GM20431 (cell line): ENCODE data around the gene NRP2.

Experiments
- in situ Hi-C: fragments of 300-500 bp; cut with MseI, MboI; formaldehyde crosslinking; loops from one replicate; pipeline ENCODE4 v1.15.0; 2020; ENCODE audit warnings: low sequenced_read_pairs; ENCODE audit not compliant: unreplicated experiment

NRP2 gene

DNA sequence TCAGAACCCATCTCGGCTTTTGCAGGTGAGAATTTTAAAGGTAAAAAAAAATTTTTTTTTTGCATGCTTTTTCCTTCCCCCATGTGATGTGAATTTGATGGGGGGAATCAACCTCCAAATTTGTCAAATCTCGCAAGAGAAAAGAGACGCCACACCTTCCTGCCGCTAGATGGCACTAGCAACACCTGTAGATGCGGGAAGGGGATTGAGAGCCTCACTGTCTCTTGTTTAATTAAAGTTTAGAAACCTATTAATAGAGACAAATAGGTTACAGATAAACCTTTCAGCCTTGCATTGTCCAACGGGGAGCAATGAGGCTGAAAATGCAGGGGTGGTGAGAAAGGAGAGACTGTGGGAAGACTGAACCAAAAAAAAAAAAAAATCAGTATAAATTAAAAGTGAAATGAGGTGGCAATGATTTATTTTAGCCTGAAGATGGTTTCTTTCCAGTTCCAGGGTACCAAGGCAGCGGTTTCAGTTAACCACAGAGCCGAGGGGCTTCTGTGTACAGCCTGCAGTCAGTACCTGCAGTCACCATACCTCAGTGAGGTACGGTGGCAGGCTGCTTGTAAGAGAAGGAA is 84.6 kb downstream of the NRP2 start:
- in situ Hi-C loops, result no loop called here

GRCh38 chr2:205767617-205768016 is 85.3 kb downstream of the NRP2 start:
- in situ Hi-C loops, result no loop called here

GRCh38 chr2:205768341-205768740 is 86.0 kb downstream of the NRP2 start:
- in situ Hi-C loops, result no loop called here

DNA sequence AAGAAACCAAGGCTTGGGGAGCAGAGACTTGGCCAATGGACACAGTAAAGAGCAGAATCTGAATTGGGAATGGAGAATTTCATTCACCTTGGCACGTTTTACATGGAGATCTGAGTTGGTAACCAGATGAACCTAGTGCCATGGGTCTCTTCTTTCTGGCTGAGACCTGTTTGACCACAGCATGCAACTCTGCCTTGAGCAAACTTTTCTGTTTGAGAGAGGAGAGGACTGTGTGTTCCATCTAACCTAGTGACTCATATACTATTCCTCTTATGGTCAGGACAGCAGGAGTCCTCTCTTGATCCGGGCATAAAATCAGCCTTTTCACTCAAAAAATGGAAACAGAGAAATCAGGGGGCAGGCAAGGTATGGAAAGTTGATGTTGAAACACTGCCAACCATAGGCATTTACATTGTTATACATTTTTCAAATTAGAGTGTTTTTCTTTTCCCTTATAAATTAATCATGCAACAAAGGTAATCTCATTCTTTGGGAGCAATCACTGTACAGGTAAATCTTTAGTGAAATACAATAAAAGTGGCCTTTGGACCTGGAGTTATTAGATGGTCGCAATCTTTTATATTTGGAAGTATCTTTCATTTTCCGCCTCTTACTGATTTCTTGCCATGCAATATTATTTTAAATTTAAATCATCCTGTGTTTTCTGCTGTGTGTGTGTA is 86.7 kb downstream of the NRP2 start:
- in situ Hi-C loops, result no loop called here

DNA sequence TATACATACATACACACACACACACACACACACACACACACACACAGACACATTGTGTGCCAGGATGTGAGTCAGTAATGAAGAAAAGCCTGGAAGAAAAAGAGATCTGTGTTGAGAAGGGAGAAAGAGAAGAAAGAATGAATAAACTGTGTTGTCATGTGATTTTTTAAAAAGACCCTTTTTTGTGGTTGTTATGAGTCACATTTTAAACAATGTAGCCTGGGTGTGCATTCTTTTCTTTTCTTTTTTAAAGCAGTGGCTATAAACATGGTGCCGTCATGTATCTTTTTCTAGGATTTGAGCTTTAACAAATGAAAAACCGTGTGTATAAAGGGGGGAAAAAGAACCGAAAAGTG is 87.2 kb downstream of the NRP2 start:
- in situ Hi-C loops, result no loop called here

DNA sequence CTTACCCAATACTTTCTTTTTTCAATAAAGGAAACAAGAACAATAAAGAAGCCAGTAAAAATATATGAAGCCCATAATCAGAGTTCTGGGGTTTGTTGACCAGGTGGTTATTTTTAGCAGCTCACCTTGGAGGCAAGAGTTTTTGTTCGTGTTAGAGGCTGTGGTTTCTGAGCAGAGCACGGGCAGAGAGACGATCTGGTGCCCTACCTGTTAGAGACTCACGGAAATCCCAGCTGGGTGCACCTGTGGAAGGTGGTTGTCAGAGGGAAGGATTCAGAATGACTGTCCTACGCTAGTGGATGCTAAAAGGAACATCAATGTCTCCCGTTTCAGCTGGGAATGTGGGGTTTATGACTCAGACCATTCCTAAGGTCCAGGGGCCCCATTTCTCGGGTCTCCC is 87.6 kb downstream of the NRP2 start:
- in situ Hi-C loops, result no loop called here

- in situ Hi-C loops, result no loop called here
Measured at GRCh38 chr2:205770577-205770976, 88.3 kb downstream of the NRP2 start.

- in situ Hi-C loops, result no loop called here
Measured at GRCh38 chr2:205771031-205771430, 88.7 kb downstream of the NRP2 start.

DNA sequence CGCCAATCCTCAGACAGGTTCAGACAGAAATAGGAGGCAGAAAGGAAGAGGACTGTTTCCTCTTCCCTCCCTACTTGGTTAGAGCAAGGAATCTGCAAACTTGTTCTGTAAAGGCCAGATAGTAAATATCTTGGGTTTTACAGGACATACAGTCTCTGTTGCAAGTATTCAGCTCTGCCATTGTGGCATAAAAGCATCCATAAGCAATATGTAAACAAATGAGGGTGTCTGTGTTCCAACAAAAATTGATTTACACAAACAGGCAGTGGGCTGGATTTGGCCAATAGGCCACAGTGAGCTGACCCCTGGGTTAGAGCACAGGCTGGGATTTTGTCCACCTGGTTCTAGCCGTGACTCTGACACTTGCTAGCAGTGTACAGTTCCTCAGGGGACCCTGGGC is 89.4 kb downstream of the NRP2 start:
- in situ Hi-C loops, result no loop called here

GRCh38 chr2:205772983-205773382 is 90.7 kb downstream of the NRP2 start:
- in situ Hi-C loops, result no loop called here

- in situ Hi-C loops, result no loop called here
Measured at GRCh38 chr2:205773989-205774388, 91.7 kb downstream of the NRP2 start.

DNA sequence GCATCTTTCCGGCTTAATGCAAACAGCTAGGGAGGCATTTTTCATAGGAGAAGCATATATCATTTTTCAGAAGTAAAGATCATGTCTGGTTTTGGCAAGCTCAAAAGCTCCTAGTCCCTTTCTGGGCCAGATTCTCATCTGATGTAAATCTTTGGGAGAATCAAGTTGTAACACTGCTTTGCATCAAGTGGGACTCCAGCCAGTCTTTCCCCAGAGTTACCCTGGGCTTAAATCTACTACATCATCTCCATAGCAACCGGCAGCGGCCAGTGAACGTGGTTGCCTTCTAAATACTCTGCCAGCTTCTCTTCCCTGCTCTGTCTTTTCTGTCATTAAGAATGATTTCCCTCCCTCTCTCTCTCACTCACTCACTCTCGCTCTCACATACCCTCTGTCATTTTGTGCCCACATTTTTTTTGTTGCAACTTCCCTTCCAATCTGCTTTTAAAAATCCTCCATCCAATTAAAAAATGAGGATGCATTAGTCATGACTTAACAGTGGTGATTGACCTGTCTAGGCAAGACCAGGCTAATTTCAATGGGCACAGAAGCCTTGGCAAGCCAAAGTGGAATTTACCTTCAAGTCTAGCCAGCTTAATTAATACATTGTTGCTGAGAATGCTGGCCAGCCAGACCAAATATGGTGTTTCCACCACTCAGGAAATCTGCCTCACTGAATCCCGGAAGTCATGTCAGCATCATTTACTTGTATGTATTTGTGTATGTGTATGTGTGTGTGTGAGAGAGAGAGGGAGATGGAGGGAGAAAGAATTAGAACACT is 93.0 kb downstream of the NRP2 start:
- in situ Hi-C loops, result no loop called here

DNA sequence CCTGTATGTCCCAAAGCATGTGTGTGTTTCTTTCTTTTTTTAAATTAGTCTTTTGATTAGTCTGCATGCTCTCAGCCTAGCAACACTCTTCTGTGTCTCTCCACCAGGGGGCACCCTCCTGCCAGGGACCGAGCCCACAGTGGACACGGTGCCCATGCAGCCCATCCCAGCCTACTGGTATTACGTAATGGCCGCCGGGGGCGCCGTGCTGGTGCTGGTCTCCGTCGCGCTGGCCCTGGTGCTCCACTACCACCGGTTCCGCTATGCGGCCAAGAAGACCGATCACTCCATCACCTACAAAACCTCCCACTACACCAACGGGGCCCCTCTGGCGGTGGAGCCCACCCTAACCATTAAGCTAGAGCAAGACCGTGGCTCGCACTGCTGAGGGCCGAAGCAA is 93.8 kb downstream of the NRP2 start:
- in situ Hi-C loops, result no loop called here

DNA sequence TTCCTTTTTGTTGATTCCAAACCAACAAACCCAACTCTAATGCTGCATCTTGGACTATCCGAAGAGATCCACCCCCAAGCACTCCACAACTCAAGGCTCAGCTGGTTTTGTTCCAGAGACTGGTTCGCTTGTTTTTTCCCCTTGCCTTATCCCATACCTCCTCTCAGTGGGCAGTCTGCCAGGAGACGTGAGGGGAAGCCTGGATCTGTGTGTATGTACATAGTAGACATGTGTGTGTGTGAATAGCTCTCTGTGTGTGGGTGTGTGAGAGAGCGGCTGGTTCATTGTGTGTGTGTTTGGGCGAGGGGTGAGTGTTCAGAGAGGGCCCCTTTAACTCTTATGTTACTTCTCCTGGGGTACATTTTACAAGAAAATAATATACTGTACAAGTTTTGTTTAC is 94.4 kb downstream of the NRP2 start:
- in situ Hi-C loops, result no loop called here

- in situ Hi-C loops, result no loop called here
Measured at GRCh38 chr2:205778356-205778755, 96.1 kb downstream of the NRP2 start.

DNA sequence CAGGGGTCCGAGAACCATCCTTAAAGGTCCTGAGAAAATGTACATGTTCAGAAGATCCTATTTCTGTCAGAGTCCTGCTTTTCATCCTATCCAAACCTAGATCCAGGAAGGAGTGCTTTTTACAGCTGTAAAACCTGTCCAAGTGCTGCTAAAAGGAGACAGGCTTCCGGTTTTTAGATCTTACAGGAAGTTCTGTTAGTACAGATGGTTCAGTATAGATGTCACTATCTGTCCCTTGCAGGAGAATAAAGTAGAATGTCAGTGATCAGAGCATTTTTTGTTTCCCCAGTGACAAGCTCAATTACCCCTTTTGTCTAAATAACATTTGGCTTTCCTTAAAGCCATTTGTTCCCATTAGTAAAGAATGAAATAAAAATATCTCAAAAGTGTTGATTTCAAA is 98.3 kb downstream of the NRP2 start:
- in situ Hi-C loops, result no loop called here

DNA sequence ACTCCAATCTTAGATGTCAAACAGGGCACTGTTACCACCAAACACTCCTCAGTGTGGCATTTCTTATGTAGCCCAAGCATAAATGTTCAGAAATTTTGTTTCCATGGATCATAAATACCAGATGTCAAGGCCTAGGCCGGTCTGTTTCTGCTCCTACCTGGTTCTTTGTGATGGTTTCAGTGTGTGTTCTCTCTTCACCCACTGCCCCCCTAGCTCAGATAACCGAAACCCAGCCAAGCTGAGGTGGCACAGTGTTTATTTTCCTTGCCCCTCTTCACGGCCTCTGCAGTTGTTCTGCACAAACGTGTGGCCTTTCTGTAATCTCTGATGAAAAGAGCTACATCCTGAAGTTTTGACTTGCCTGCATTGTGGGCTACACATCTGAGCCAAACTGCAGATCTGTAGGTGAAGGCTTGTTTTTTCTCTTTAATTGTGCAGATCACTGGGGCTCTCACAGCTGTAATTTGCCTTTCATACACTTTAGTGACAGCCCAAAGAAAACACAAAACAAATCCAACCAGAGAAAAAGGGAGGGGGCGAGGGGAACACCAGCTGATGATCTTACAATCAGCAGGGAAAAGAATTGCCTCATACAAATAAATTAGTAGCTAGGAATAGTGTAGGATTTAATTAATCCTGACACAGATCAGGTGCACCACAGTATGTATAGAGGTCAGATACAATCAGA is 99.1 kb downstream of the NRP2 start:
- in situ Hi-C loops, result no loop called here

GRCh38 chr2:205782941-205783340 is 100.6 kb downstream of the NRP2 start:
- in situ Hi-C loops, result no loop called here

- in situ Hi-C loops, result no loop called here
Measured at GRCh38 chr2:205783872-205784499, 101.7 kb downstream of the NRP2 start.

DNA sequence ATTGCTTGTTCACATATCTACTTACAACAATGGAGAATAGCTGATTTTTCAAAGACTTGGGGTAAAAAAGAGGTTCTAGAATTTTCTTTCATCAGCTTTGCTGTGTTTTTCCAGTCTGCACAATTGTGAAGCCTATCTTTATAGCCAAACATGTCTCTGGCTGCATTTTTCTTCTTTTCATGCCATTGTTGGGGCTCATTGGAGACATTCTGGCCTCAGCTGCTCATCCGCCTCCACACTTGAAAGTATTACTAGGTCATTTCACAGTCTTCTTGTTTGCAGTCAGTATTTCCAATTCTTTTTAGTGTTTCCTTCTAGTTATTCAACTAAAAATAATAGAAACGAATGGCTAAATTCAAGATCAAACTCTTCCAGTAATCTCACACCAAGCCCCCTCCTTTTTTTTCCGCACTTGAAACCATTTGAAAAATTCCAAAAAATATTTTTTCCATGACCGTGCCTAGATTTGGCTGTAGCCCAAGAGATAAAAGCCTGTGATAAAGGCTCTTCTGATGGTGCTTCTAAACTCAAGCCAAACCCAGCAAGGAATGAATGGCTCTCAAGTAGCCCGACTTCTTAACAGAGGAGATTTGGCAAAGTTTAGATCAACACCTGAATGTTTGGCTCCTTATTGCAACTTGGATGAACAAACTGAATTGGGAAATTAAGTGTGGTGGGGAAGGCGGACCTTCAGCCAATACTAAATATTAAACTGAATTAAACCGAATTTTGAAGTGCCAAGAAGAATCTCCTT is 103.4 kb downstream of the NRP2 start:
- in situ Hi-C loops, result no loop called here
